Neural crest cell (in vitro differentiated cells): ENCODE results near the gene PRCC. TPM values are rescaled to one million over a fixed set of nuclear protein-coding genes. Genes with fewer than 3 reads are reported as not detected.
A peak's percentile ranks its signal among the peaks of the same experiment; 100 is the strongest.

Source experiments
- DNase-seq: peaks from one replicate; pipeline ENCODE4 v3.0.0; 2021; ENCODE audit warnings: low read depth, mixed read lengths, low spot score
- H3K27ac Mint-ChIP-seq: one replicate; pipeline ENCODE4 v1.8.0; 2021; ENCODE audit warnings: mild to moderate bottlenecking, mixed read lengths; ENCODE audit not compliant: unreplicated experiment
- H3K27me3 Mint-ChIP-seq: 2 replicates; pipeline ENCODE4 v1.8.0; 2021; ENCODE audit warnings: low read depth, mild to moderate bottlenecking, mixed read lengths
- H3K36me3 Mint-ChIP-seq: 2 replicates; pipeline ENCODE4 v1.8.0; 2021; ENCODE audit warnings: low read depth, mild to moderate bottlenecking, mixed read lengths
- H3K4me1 Mint-ChIP-seq: 2 replicates; pipeline ENCODE4 v1.8.0; 2021; ENCODE audit warnings: mixed read lengths
- H3K4me3 Mint-ChIP-seq: one replicate; pipeline ENCODE4 v1.8.0; 2021; ENCODE audit warnings: mild to moderate bottlenecking, mixed read lengths
- H3K9me3 Mint-ChIP-seq: 2 replicates; pipeline ENCODE4 v1.8.0; 2021; ENCODE audit warnings: mixed read lengths
- total RNA-seq: library from RNA; stranded (reverse); gene quantifications from 2 replicates; pipeline ENCODE4 v1.2.1, GENCODE V29; 2021
- TF ChIP-seq, protein P1 (sequence below): fragments of 200-600 bp; sonication (generic); conservative IDR thresholded peaks from 2 replicates; pipeline ENCODE4 v1.5.0; 2021; ENCODE audit warnings: antibody characterized with exemption, mild to moderate bottlenecking

The PRCC gene
- total RNA-seq, 1 donor from 2014 or later, result 99.8 TPM

DNA sequence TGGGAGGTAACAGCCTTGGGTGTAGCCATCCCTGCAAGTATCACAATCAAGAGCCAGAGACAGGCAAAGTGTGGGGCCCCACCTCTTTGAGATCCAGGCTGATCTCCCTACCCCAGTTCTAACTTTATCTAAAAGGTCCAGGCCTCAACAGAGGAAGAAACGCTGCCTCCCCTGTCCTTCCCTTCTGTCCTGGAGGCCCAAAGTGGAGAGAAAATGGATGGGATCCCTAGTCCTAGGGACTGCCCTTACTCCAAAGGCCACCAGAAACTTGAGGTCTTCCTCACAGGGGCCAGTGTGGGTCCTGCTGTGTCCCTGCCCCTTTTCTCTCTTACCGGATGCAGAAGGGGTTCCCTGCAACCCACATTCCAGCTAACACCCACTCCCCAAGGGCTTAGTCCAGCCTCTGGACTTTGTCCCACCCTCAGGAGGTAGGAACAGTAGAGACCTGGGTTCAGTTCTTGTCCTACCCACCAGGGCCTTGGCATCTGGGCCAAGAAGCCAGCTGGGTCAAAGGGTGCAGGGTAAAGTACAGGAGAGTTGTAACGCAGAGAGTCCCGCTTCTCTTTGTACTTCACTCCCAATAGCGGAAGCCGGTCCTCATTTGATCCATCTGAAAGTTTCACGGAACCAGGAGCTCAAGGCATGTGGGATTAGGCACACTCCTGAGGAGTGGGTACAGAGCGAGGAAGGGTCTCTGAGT lies 17.8 kb upstream of the PRCC start:
- Mint-ChIP-seq H3K9me3 (no peaks in the 10 kb centered on the region), H3K36me3 (peaks cover 8% of the 10 kb centered on the region), H3K27ac (peak overlapping the region; percentile 62), H3K4me3 (peak overlapping the region; percentile 94), H3K4me1 (peaks cover 64% of the 10 kb centered on the region), H3K27me3 (no peaks in the 10 kb centered on the region)
- DNase-seq, result no peak
- TF ChIP-seq, protein P1, sequence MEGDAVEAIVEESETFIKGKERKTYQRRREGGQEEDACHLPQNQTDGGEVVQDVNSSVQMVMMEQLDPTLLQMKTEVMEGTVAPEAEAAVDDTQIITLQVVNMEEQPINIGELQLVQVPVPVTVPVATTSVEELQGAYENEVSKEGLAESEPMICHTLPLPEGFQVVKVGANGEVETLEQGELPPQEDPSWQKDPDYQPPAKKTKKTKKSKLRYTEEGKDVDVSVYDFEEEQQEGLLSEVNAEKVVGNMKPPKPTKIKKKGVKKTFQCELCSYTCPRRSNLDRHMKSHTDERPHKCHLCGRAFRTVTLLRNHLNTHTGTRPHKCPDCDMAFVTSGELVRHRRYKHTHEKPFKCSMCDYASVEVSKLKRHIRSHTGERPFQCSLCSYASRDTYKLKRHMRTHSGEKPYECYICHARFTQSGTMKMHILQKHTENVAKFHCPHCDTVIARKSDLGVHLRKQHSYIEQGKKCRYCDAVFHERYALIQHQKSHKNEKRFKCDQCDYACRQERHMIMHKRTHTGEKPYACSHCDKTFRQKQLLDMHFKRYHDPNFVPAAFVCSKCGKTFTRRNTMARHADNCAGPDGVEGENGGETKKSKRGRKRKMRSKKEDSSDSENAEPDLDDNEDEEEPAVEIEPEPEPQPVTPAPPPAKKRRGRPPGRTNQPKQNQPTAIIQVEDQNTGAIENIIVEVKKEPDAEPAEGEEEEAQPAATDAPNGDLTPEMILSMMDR, result no peak

DNA sequence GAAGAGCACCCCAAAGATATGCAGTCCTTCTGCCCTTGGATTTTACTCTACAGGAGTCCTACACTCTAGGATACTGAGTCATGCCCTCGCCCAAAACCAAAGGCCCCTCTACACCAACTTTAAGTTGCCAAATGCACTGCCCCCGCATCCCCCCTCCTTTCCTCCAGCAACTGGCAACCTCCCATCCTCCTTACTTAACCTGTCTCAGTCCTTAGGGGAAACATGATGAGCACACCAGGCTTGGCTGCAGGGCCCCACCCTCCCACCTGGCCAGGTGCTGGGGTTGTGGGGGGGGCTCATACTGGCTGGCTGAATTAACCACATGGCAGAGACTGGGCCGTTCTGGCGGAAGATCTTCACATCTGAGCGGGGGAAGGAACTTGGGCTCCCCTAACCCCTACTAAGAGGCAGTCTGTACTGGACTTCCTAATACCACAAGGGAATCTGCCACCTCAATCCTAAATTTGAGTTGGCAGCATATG lies 17.1 kb upstream of the PRCC start:
- H3K9me3 Mint-ChIP-seq, result no peaks in the 10 kb centered on the region
- H3K27ac Mint-ChIP-seq, result peak overlapping the region; percentile 92
- no peaks in the 10 kb centered on the region for H3K27me3 Mint-ChIP-seq
- TF ChIP-seq, protein P1, result no peak
- H3K4me1 Mint-ChIP-seq, result peaks cover 64% of the 10 kb centered on the region
- peak overlapping the region; percentile 94 for H3K4me3 Mint-ChIP-seq
- peaks cover 8% of the 10 kb centered on the region for H3K36me3 Mint-ChIP-seq
- DNase-seq, result no peak

DNA sequence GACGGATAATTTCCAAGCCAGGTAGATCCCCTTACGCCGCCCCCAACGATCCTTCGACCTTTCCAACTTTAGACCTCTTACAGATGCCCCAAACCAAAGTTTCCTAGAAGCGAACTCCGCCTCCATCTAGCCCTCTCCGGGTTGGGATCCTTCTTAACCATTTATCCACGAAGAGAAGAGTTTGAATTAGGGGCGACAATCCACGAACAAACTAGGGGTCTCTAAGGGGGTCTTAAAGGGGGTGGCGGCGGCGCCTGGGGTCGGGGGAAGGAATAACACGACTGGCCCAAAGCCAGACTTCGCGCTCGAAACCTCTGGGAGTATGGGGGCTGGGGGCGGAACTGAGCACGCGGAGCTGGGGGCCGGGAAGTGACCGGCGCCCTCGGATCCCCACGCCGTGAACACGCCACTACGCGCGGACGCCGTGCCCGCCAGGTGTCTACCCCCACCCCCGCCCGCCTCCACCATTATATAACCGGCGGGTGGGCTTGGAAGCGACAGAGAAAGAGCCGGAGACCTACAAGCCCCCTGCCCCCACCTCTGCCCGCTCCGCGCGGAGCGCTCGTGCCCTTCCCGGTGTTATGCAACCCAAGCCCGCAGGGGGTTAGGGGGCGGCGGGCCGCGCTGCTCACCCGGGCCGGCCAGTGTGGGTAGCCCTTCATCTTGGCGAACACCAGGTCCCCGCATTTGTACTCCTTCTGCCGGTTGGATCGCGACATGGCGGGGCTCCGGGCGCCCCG lies 16.5 kb upstream of the PRCC start:
- DNase-seq, result peak; percentile 55
- TF ChIP-seq, protein P1, result no peak
- Mint-ChIP-seq H3K4me3 (peak overlapping the region; percentile 94), H3K36me3 (peaks cover 3% of the 10 kb centered on the region), H3K4me1 (peaks cover 58% of the 10 kb centered on the region), H3K9me3 (no peaks in the 10 kb centered on the region), H3K27me3 (no peaks in the 10 kb centered on the region), H3K27ac (peak overlapping the region; percentile 92)

DNA sequence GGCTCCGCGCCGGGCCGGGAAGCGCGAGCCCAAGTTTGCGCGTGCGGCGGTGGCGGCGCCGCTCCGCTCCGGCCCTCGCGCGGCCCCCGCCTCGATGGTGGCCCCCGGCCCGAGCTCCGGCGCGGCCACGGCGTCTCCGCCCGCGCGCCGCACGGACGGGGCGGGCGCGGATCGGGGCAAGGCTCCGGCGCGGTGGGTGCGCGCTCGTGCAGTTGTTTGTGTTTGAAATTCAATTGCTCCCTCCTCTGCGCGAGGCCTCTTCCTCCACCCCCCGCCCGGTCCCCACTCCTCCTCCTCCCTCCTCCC lies 15.9 kb upstream of the PRCC start, which contains the start of gene HDGF:
Gene HDGF, minus strand, starts transcription at position 225 of the 306 bp plus-strand sequence. CDS start 246 bp downstream, outside the sequence.
- Mint-ChIP-seq H3K4me3 (peak within 1 kb of the TSS; percentile 99), H3K27me3 (no peaks in the 10 kb centered on the region), H3K36me3 (peaks cover 3% of the 10 kb centered on the region), H3K27ac (peak within 1 kb of the TSS; percentile 99), H3K4me1 (peaks cover 53% of the 10 kb centered on the region), H3K9me3 (no peaks in the 10 kb centered on the region)
- TF ChIP-seq, protein P1, result no peak
- no peak for DNase-seq

DNA sequence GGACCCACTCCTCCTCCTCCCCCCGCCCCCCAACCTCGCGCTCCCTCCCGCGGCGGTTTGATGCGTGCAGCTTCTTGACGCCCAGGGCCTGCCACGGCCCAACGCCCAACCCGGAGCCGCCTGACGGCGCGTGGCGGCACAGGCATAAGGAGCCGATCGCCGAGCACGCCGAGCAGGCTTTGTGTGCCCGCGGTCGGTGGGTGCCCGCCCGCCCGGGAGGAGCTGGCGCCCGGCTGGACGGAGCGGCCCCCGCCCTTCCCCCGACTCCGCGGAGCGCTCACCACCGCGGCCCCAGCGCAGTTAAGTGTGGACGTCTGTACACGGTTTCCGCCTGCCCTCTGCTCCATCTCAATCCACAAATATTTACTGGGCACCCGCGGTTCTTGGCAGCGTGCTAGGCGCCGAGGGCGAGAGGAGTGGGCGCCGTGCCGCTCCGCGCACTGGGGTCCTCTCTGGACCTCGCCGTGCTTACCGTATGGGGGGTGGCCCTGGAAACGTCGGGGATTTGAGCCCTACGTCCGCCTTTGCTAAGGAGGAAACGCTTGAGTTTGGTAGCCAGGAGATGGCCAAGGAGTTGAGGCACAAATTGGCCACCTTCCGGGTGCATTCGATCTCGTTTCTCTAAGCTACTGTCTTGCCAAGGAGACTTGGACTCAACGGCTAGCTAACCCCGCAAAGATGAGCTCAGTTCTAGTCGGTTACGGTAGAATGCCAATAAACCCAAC lies 15.4 kb upstream of the PRCC start:
- Mint-ChIP-seq H3K36me3 (peaks cover 3% of the 10 kb centered on the region), H3K9me3 (no peaks in the 10 kb centered on the region), H3K27me3 (no peaks in the 10 kb centered on the region), H3K27ac (peak overlapping the region; percentile 99), H3K4me1 (peaks cover 48% of the 10 kb centered on the region), H3K4me3 (peak overlapping the region; percentile 99)
- TF ChIP-seq, protein P1, result no peak
- DNase-seq, result peak; percentile 90
